Kidney epithelial cell (primary cell): Measurements from ENCODE around the gene ACACA. TPM values are rescaled to one million over a fixed set of nuclear protein-coding genes. Genes with fewer than 3 reads are reported as not detected.

Source experiments
- DNase-seq: peaks from one replicate; pipeline ENCODE4 v3.0.0-alpha.2; 2010; ENCODE audit warnings: low read depth
- H3K27me3 ChIP-seq: 2 replicates; pipeline ENCODE4 v1.6.0; 2011; ENCODE audit warnings: low read length; ENCODE audit not compliant: control insufficient read depth, insufficient read depth
- H3K36me3 ChIP-seq: 2 replicates; pipeline ENCODE4 v1.5.1; 2011; ENCODE audit warnings: low read length; ENCODE audit not compliant: control insufficient read depth, insufficient read depth
- H3K4me3 ChIP-seq: 2 replicates; pipeline ENCODE4 v1.5.1; 2011; ENCODE audit warnings: low read depth, mild to moderate bottlenecking, control low read depth, low read length
- CTCF ChIP-seq: IDR thresholded peaks from 2 replicates; pipeline ENCODE4 v1.5.1; 2011; ENCODE audit warnings: mild to moderate bottlenecking, moderate library complexity, low read length, control low read depth, inconsistent platforms; ENCODE audit not compliant: insufficient read depth, poor library complexity, severe bottlenecking
- total RNA-seq: library from RNA; depleted of rRNA; stranded (reverse); fragments of >200 nt; gene quantifications from 2 replicates; pipeline ENCODE4 v1.2.3, GENCODE V29; 2015

ACACA gene
- total RNA-seq, 1 donor from 2014 or later: 54.2 TPM

DNA sequence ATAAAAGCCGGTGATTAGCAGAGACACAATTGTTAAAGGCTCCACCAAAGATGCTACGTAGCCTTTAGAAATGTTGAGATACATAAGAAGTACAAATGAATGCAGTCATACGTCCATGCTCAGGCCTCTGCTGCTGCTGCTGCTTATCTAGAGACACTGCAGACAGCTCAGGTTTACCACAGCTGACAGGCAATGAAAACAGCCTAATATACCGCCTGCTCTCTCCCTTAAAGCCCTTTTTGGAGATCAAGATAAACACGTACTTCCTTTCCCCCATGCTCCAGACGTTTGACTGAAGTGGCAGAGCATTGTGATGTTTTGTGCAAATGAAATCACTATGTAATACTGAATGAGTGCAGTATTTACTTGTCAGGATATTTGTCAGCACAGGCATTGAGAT lies 272.6 kb downstream of the ACACA start:
- Histone ChIP-seq H3K27me3 (no peaks in the 10 kb centered on the region), H3K4me3 (no peak overlapping the region), H3K36me3 (no peaks in the 10 kb centered on the region)
- TF ChIP-seq CTCF: no peak
- no peak for DNase-seq

GRCh38 chr17:37133136-37133535 lies 273.5 kb downstream of the ACACA start:
- no peak for TF ChIP-seq CTCF
- no peak for DNase-seq
- Histone ChIP-seq H3K36me3 (no peaks in the 10 kb centered on the region), H3K27me3 (no peaks in the 10 kb centered on the region), H3K4me3 (no peak overlapping the region)

DNA sequence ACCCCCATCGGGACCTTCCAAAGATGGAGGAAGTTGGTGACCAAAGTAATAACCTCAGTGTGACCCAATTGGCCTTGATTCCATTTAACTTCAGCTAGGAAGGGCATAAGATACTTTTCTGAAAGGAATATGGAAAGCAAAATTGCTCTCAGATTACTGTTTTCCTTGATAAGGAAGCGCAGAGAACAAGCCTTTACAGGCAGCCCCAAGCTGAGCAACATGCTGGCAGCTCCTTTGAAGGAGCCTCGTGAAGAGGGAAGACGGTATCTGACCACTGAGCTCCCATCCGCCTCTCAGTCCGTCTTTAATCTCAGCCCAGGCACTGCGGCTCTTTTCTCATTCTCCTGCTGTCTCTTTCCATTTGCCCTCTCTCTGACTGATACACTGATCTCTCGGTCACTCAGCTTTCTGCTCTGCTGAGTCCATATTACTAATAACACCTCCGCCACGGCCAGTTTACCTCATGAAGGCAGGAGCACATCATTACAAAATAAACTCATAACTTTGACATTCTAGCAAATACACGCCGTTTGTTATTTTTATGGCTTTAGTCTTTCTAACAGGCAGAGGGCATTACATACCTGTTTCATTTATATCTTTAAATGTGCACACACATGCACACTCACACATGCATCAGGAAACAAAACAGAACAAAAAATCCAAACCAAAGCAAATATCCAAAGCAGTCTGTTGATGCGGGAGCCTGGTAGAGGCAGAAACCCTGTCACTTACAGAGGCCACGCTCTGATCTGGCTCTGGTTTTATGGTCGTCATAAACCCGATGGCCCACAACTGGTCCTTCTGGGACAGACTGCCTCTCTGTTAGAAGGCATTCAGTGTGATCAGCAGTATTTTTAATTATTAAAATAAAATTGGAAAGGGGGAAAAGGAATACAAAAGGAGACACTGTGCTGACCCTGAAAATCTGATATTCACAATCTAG lies 274.7 kb downstream of the ACACA start:
- no peaks in the 10 kb centered on the region for H3K36me3 ChIP-seq
- TF ChIP-seq CTCF: no peak
- no peak for DNase-seq

GRCh38 chr17:37130984-37131446 lies 275.6 kb downstream of the ACACA start:
- no peaks in the 10 kb centered on the region for H3K27me3 ChIP-seq
- peak; percentile 29 for DNase-seq
- no peaks in the 10 kb centered on the region for H3K36me3 ChIP-seq
- no peak for TF ChIP-seq CTCF
- no peak overlapping the region for H3K4me3 ChIP-seq

More for the DNA sequence above, 274.7 kb downstream of the ACACA start:
- Histone ChIP-seq H3K4me3 (no peak overlapping the region), H3K27me3 (no peaks in the 10 kb centered on the region)

- Histone ChIP-seq H3K4me3 (no peak overlapping the region), H3K36me3 (no peaks in the 10 kb centered on the region), H3K27me3 (no peaks in the 10 kb centered on the region)
- DNase-seq: no peak
- no peak for TF ChIP-seq CTCF
These were observed 281.8 kb downstream of the ACACA start for GRCh38 chr17:37124821-37125173.
